CD14-positive monocyte (primary cell): ENCODE data around the gene RAB12. TPM values are rescaled to one million over a fixed set of nuclear protein-coding genes. Genes with fewer than 3 reads are reported as not detected.

ENCODE experiments used
- DNase-seq, 3 donors: peaks; one replicate each; pipeline ENCODE4 v3.0.0-alpha.2; 2011 to 2022
- H2AFZ ChIP-seq: 2 replicates; pipeline ENCODE4 v1.6.0; 2012; ENCODE audit warnings: mild to moderate bottlenecking, low read depth, low read length, inconsistent platforms; ENCODE audit not compliant: insufficient read depth, poor library complexity, severe bottlenecking
- H3K27ac ChIP-seq, 2 donors: 1 replicate in 1 of 2; 2 replicates in 1 of 2; pipeline ENCODE4 v1.5.1; 2012 to 2013; ENCODE audit warnings: low read length in 2 of 2, control low read depth in 1 of 2, inconsistent platforms in 1 of 2, low read depth in 1 of 2, mild to moderate bottlenecking in 1 of 2
- H3K27me3 ChIP-seq, 2 donors: one replicate each; pipeline versions ENCODE4 v1.6.0 to v1.6.1; 2011 to 2013; ENCODE audit warnings: low read length in 2 of 2; ENCODE audit not compliant: control insufficient read depth in 2 of 2, insufficient read depth in 2 of 2
- H3K36me3 ChIP-seq, 2 donors: replicated peaks in 1 of 2; 1 replicate in 1 of 2; 2 replicates in 1 of 2; pipeline versions ENCODE4 v1.5.1 to v1.6.1; 2012 to 2013; ENCODE audit warnings: low read length in 2 of 2, control low read depth in 1 of 2, inconsistent platforms in 1 of 2, mild to moderate bottlenecking in 1 of 2; ENCODE audit not compliant: insufficient read depth in 2 of 2, control insufficient read depth in 1 of 2
- H3K4me1 ChIP-seq, 2 donors: 1 replicate in 1 of 2; 2 replicates in 1 of 2; pipeline versions ENCODE4 v1.5.1 to v1.6.1; 2012 to 2013; ENCODE audit warnings: low read length in 2 of 2, control low read depth in 1 of 2, inconsistent platforms in 1 of 2, mild to moderate bottlenecking in 1 of 2, moderate library complexity in 1 of 2; ENCODE audit not compliant: insufficient read depth in 2 of 2, control insufficient read depth in 1 of 2
- H3K4me2 ChIP-seq: replicated peaks from 2 replicates; pipeline ENCODE3; 2012; ENCODE audit warnings: low read length, moderate library complexity, mild to moderate bottlenecking; ENCODE audit not compliant: poor library complexity, severe bottlenecking; ENCODE audit errors: extremely low read depth
- H3K4me3 ChIP-seq, 3 experiments: fragments of 200-600 bp in 1 of 3; sonication (generic) in 1 of 3; replicated peaks in 1 of 3; 1 replicate in 2 of 3; 2 replicates in 1 of 3; pipeline ENCODE4 v1.5.1; 2011 to 2013; ENCODE audit warnings: low read length in 3 of 3, mild to moderate bottlenecking in 3 of 3, control low read depth in 2 of 3, low read depth in 2 of 3, inconsistent platforms in 1 of 3, moderate library complexity in 1 of 3
- H3K79me2 ChIP-seq: 2 replicates; pipeline ENCODE4 v1.6.0; 2012; ENCODE audit warnings: mild to moderate bottlenecking, control low read depth, inconsistent platforms, low read length, moderate library complexity; ENCODE audit not compliant: insufficient read depth
- H3K9ac ChIP-seq: 2 replicates; pipeline ENCODE4 v1.6.0; 2017; ENCODE audit warnings: low read length, mild to moderate bottlenecking; ENCODE audit not compliant: insufficient read depth, poor library complexity, severe bottlenecking
- H3K9me3 ChIP-seq, 2 donors: replicated peaks in 1 of 2; 1 replicate in 1 of 2; 2 replicates in 1 of 2; pipeline versions ENCODE4 v1.5.1 to v1.6.1; 2012 to 2013; ENCODE audit warnings: low read length in 2 of 2, control low read depth in 1 of 2; ENCODE audit not compliant: control insufficient read depth in 1 of 2, insufficient read depth in 1 of 2
- H4K20me1 ChIP-seq: 2 replicates; pipeline ENCODE4 v1.6.0; 2012; ENCODE audit warnings: mild to moderate bottlenecking, low read length, control low read depth, moderate library complexity; ENCODE audit not compliant: insufficient read depth
- H3K27ac Mint-ChIP-seq, 7 donors: one replicate each; pipeline ENCODE4 v1.8.0; 2020; ENCODE audit warnings: mild to moderate bottlenecking in 7 of 7, mixed read lengths in 7 of 7, moderate library complexity in 6 of 7, inconsistent platforms in 2 of 7
- H3K27me3 Mint-ChIP-seq, 3 donors: one replicate each; pipeline ENCODE4 v1.8.0; 2021 to 2022; ENCODE audit warnings: low read depth in 3 of 3, mild to moderate bottlenecking in 3 of 3, mixed read lengths in 3 of 3, moderate library complexity in 3 of 3, inconsistent platforms in 1 of 3
- H3K36me3 Mint-ChIP-seq, 2 donors: one replicate each; pipeline ENCODE4 v1.8.0; 2020; ENCODE audit warnings: mixed read lengths in 2 of 2, inconsistent platforms in 1 of 2, mild to moderate bottlenecking in 1 of 2
- H3K4me1 Mint-ChIP-seq: one replicate; pipeline ENCODE4 v1.8.0; 2020; ENCODE audit warnings: mild to moderate bottlenecking, mixed read lengths
- H3K4me3 Mint-ChIP-seq, 2 donors: one replicate each; pipeline ENCODE4 v1.8.0; 2020; ENCODE audit warnings: mild to moderate bottlenecking in 2 of 2, mixed read lengths in 2 of 2, moderate library complexity in 1 of 2
- H3K9me3 Mint-ChIP-seq, 7 donors: one replicate each; pipeline ENCODE4 v1.8.0; 2020 to 2022; ENCODE audit warnings: mixed read lengths in 7 of 7, mild to moderate bottlenecking in 6 of 7, moderate library complexity in 6 of 7, inconsistent platforms in 2 of 7
- CTCF ChIP-seq: fragments of 200-600 bp; IDR thresholded peaks from one replicate; pipeline ENCODE4 v1.8.0; 2022; ENCODE audit warnings: antibody characterized with exemption, mild to moderate bottlenecking
- WGBS: methylation state at CpG from one replicate; pipeline ENCODE4 v1.1.5; 2013; ENCODE audit warnings: missing lambda C conversion rate; ENCODE audit not compliant: insufficient coverage; 5-methylcytosine and 5-hydroxymethylcytosine counted together
- intact Hi-C, 2 donors: fragments of 100-400 bp; cut with micrococcal nuclease; formaldehyde crosslinking; loops; one replicate each; pipeline versions ENCODE4 v1.15.0 to v1.15.1; 2023
- polyA plus RNA-seq, 3 donors: library from polyadenylated mRNA; depleted of rRNA in 1 of 3; unstranded in 2 of 3; stranded (reverse) in 1 of 3; fragments of 300-500 nt in 2 of 3; fragments of >200 nt in 1 of 3; fragmentation: Illumina TruSeq in 2 of 3; gene quantifications; 1 replicate in 2 of 3; 2 replicates in 1 of 3; pipeline ENCODE4 v1.2.3, GENCODE V29; 2012 to 2021

The RAB12 gene
- polyA plus RNA-seq, 3 donors: 0.15 to 22.1 (median 0.16) TPM

- Mint-ChIP-seq H3K4me1 (peaks cover 71% of the 10 kb centered on the region), H3K27ac (peak overlapping the region; percentile 73 to 91 (median 88)), H3K9me3 (peaks cover 0 to 1% (median 0%) of the 10 kb centered on the region in 7 donors), H3K36me3 (peaks cover 22 to 23% of the 10 kb centered on the region in 2 donors), H3K27me3 (peaks cover 0 to 3% (median 0%) of the 10 kb centered on the region in 3 donors), H3K4me3 (no peak overlapping the region)
- no peaks in the 10 kb centered on the region for H3K27me3 ChIP-seq
- peaks cover 0 to 10% of the 10 kb centered on the region in 2 donors for H3K36me3 ChIP-seq
- no peak for TF ChIP-seq CTCF
- H3K9me3 ChIP-seq: no peaks in the 10 kb centered on the region
- H3K27ac ChIP-seq: peak overlapping the region; percentile 54 to 79
- no peak overlapping the region for H3K4me2 ChIP-seq
- peaks cover 36 to 46% of the 10 kb centered on the region in 2 donors for H3K4me1 ChIP-seq
- H3K4me3 ChIP-seq: no peak overlapping the region
- H3K79me2 ChIP-seq: peaks cover 100% of the 10 kb centered on the region
- WGBS: 88% methylated on average over 11 of the region's 12 CpGs
- H3K9ac ChIP-seq: no peak overlapping the region
- peaks cover 94% of the 10 kb centered on the region for H4K20me1 ChIP-seq
- intact Hi-C loops: no loop called here
- H2AFZ ChIP-seq: no peak overlapping the region
- DNase-seq: no peak
These were observed 5.6 kb downstream of the RAB12 start for GRCh38 chr18:8614875-8615274.

GRCh38 chr18:8615397-8616027 is 6.3 kb downstream of the RAB12 start:
- no peak for TF ChIP-seq CTCF
- Histone ChIP-seq H3K4me1 (peaks cover 37 to 51% of the 10 kb centered on the region in 2 donors), H3K9me3 (no peaks in the 10 kb centered on the region), H3K36me3 (peaks cover 0 to 10% of the 10 kb centered on the region in 2 donors), H3K27me3 (no peaks in the 10 kb centered on the region), H3K9ac (no peak overlapping the region), H3K27ac (peak overlapping the region; percentile 54 to 79), H4K20me1 (peaks cover 95% of the 10 kb centered on the region), H3K4me2 (peak overlapping the region; percentile 23), H3K79me2 (peaks cover 100% of the 10 kb centered on the region), H2AFZ (no peak overlapping the region), H3K4me3 (no peak overlapping the region)
- peaks cover 0 to under 1% (median 0%) of the 10 kb centered on the region in 3 donors for H3K27me3 Mint-ChIP-seq
- H3K27ac Mint-ChIP-seq: peak overlapping the region in 6 of 7 donors; percentile 73 to 91 (median 86)
- H3K9me3 Mint-ChIP-seq: peaks cover 0 to 1% (median 0%) of the 10 kb centered on the region in 7 donors
- peak overlapping the region in 1 of 2 donors; percentile 52 for H3K4me3 Mint-ChIP-seq
- peaks cover 75% of the 10 kb centered on the region for H3K4me1 Mint-ChIP-seq
- H3K36me3 Mint-ChIP-seq: peaks cover 25% of the 10 kb centered on the region in 2 donors
- no CpG with 5 or more reads among the region's 4 CpGs for WGBS
- intact Hi-C loops: no loop called here
- DNase-seq: peak; percentile 72 to 92 (median 82)
